ENCODE results near the gene OSBPL3. TPM values are rescaled to one million over a fixed set of nuclear protein-coding genes. Genes with fewer than 3 reads are reported as not detected.

OSBPL3 gene
- total RNA-seq, 2 donors from 2014 or later = 9.0 to 14.8 TPM

GRCh38 chr7:24858108-24858977 lies 121.6 kb downstream of the OSBPL3 start:
- no peak for TF ChIP-seq CTCF (IDR thresholded peaks at IDR 0.05)
- Histone ChIP-seq H3K9me3 (no peaks in the 10 kb centered on the region), H3K27ac (no peak overlapping the region), H3K4me3 (no peak overlapping the region), H3K36me3 (no peaks in the 10 kb centered on the region), H3K4me1 (no peaks in the 10 kb centered on the region), H3K9ac (ENCODE audit: low read depth in 2 of 2, low read length in 2 of 2) (no peak overlapping the region), H3K27me3 (no peaks in the 10 kb centered on the region)
- intact Hi-C loops (cut with DNase I) = no loop called here
- DNase-seq = no peak

- Histone ChIP-seq H3K4me3 (no peak overlapping the region), H3K27me3 (no peaks in the 10 kb centered on the region), H3K4me1 (no peaks in the 10 kb centered on the region), H3K9ac (ENCODE audit: low read depth in 2 of 2, low read length in 2 of 2) (no peak overlapping the region), H3K9me3 (no peaks in the 10 kb centered on the region), H3K36me3 (no peaks in the 10 kb centered on the region), H3K27ac (no peak overlapping the region)
- no peak for TF ChIP-seq CTCF (IDR thresholded peaks at IDR 0.05)
- DNase-seq = no peak
- intact Hi-C loops (cut with DNase I) = no loop called here
Observed at GRCh38 chr7:24857623-24858022, 122.4 kb downstream of the OSBPL3 start.

- no peak overlapping the region for H3K27ac ChIP-seq
- no peak for TF ChIP-seq CTCF (IDR thresholded peaks at IDR 0.05)
- no peaks in the 10 kb centered on the region for H3K27me3 ChIP-seq
- no peak overlapping the region for H3K4me3 ChIP-seq
- H3K4me1 ChIP-seq = no peaks in the 10 kb centered on the region
- H3K9me3 ChIP-seq = no peaks in the 10 kb centered on the region
- intact Hi-C loops (cut with DNase I) = no loop called here
- H3K36me3 ChIP-seq = no peaks in the 10 kb centered on the region
- no peak overlapping the region for H3K9ac ChIP-seq (ENCODE audit: low read depth in 2 of 2, low read length in 2 of 2)
- no peak for DNase-seq
Observed at GRCh38 chr7:24854866-24855265, 125.1 kb downstream of the OSBPL3 start.

GRCh38 chr7:24851786-24852185 lies 128.2 kb downstream of the OSBPL3 start:
- intact Hi-C loops (cut with DNase I) = no loop called here
- TF ChIP-seq CTCF (IDR thresholded peaks at IDR 0.05) = no peak
- H3K4me3 ChIP-seq = no peak overlapping the region
- no peak overlapping the region for H3K27ac ChIP-seq
- H3K9me3 ChIP-seq = no peaks in the 10 kb centered on the region
- H3K36me3 ChIP-seq = no peaks in the 10 kb centered on the region
- no peak overlapping the region for H3K9ac ChIP-seq (ENCODE audit: low read depth in 2 of 2, low read length in 2 of 2)
- no peaks in the 10 kb centered on the region for H3K4me1 ChIP-seq
- no peaks in the 10 kb centered on the region for H3K27me3 ChIP-seq
- no peak for DNase-seq

- intact Hi-C loops (cut with DNase I) = no loop called here
Observed at GRCh38 chr7:24848878-24849277, 131.1 kb downstream of the OSBPL3 start.

More at GRCh38 chr7:24848878-24849277, 131.1 kb downstream of the OSBPL3 start:
- no peaks in the 10 kb centered on the region for H3K4me1 ChIP-seq
- no peaks in the 10 kb centered on the region for H3K36me3 ChIP-seq
- no peaks in the 10 kb centered on the region for H3K27me3 ChIP-seq
- TF ChIP-seq CTCF (IDR thresholded peaks at IDR 0.05) = no peak
- H3K27ac ChIP-seq = no peak overlapping the region
- no peaks in the 10 kb centered on the region for H3K9me3 ChIP-seq
- H3K9ac ChIP-seq (ENCODE audit: low read depth in 2 of 2, low read length in 2 of 2) = no peak overlapping the region
- DNase-seq = no peak
- H3K4me3 ChIP-seq = no peak overlapping the region

Measured in colonic mucosa (tissue), 4 donors.